ENCODE measurements around the gene SLC25A39.

SLC25A39 gene

GRCh38 chr17:44280392-44280937 lies 44.2 kb downstream of the SLC25A39 start:
- H3K4me3 ChIP-seq (ENCODE audit: low read depth, low read length), result no peak overlapping the region

GRCh38 chr17:44279666-44280391 lies 44.8 kb downstream of the SLC25A39 start:
- H3K4me3 ChIP-seq (ENCODE audit: low read depth, low read length), result no peak overlapping the region

GRCh38 chr17:44279346-44279665 lies 45.3 kb downstream of the SLC25A39 start:
- no peak overlapping the region for H3K4me3 ChIP-seq (ENCODE audit: low read depth, low read length)

GRCh38 chr17:44277976-44278375 lies 46.6 kb downstream of the SLC25A39 start:
- H3K4me3 ChIP-seq (ENCODE audit: low read depth, low read length), result no peak overlapping the region

GRCh38 chr17:44273607-44274006 lies 51.0 kb downstream of the SLC25A39 start:
- no peak overlapping the region for H3K4me3 ChIP-seq (ENCODE audit: low read depth, low read length)

- H3K4me3 ChIP-seq (ENCODE audit: low read depth, low read length), result no peak overlapping the region
These were observed 51.7 kb downstream of the SLC25A39 start for GRCh38 chr17:44272954-44273353.

- no peak overlapping the region for H3K4me3 ChIP-seq (ENCODE audit: low read depth, low read length)
These were observed 52.2 kb downstream of the SLC25A39 start for GRCh38 chr17:44272321-44272951.
